H1 (cell line): ENCODE data around the gene PLPPR1. TPM values are rescaled to one million over a fixed set of nuclear protein-coding genes. Genes with fewer than 3 reads are reported as not detected.

Experiments
- CTCF ChIA-PET: fragments of 300-600 bp; sonication (Branson Sonifier 250); formaldehyde crosslinking; loops from one replicate; lab custom pipeline; 2021; ENCODE audit not compliant: partially characterized antibody; lab: Charles Lee
- POLR2A ChIA-PET: fragments of 300-600 bp; sonication (Branson Sonifier 250); formaldehyde crosslinking; loops from one replicate; lab custom pipeline; 2021; ENCODE audit warnings: inconsistent platforms; ENCODE audit not compliant: partially characterized antibody; lab: Charles Lee
- DNase-seq, 2 experiments: peaks; one replicate each; pipeline versions ENCODE4 v3.0.0 to v3.0.0-alpha.2; 2010 to 2022; ENCODE audit warnings: low spot score in 2 of 2, low read depth in 1 of 2, mixed read lengths in 1 of 2
- FAIRE-seq: peaks from 2 replicates; lab custom pipeline; 2011; peaks lifted over from hg19 to GRCh38; lab: Jason Lieb, UNC
- H2AFZ ChIP-seq: 2 replicates; pipeline ENCODE4 v1.8.1; 2012; ENCODE audit warnings: low read length, inconsistent platforms
- H2AK5ac ChIP-seq: 2 replicates; pipeline ENCODE4 v1.6.1; 2013; ENCODE audit warnings: low read depth, low read length
- H2BK120ac ChIP-seq: replicated peaks from 2 replicates; pipeline ENCODE3; 2013; ENCODE audit warnings: low read depth, low read length, inconsistent platforms
- H2BK12ac ChIP-seq: 2 replicates; pipeline ENCODE4 v1.6.1; 2013; ENCODE audit warnings: low read depth, low read length
- H2BK15ac ChIP-seq: 2 replicates; pipeline ENCODE4 v1.6.1; 2013; ENCODE audit warnings: low read length
- H2BK20ac ChIP-seq: 2 replicates; pipeline ENCODE4 v1.6.1; 2013; ENCODE audit warnings: low read length
- H2BK5ac ChIP-seq: 2 replicates; pipeline ENCODE4 v1.6.1; 2013; ENCODE audit warnings: low read depth, low read length
- H3K14ac ChIP-seq: 2 replicates; pipeline ENCODE4 v1.6.1; 2013; ENCODE audit warnings: inconsistent platforms; ENCODE audit not compliant: insufficient read length
- H3K18ac ChIP-seq: 2 replicates; pipeline ENCODE4 v1.6.1; 2013; ENCODE audit warnings: low read length; ENCODE audit errors: extremely low read depth
- H3K23ac ChIP-seq: 2 replicates; pipeline ENCODE4 v1.6.1; 2013; ENCODE audit warnings: inconsistent platforms; ENCODE audit not compliant: insufficient read length
- H3K23me2 ChIP-seq: 2 replicates; pipeline ENCODE4 v1.6.1; 2013; ENCODE audit warnings: low read depth, low read length
- H3K27ac ChIP-seq: 2 replicates; pipeline ENCODE4 v1.6.1; 2011; ENCODE audit warnings: low read depth, low read length, inconsistent platforms
- H3K27me3 ChIP-seq, 4 experiments: replicated peaks in 1 of 4; 1 replicate in 1 of 4; 2 replicates in 3 of 4; pipeline versions ENCODE4 v1.6.1 to v1.8.1; 2011 to 2013; ENCODE audit warnings: low read length in 3 of 4, mild to moderate bottlenecking in 3 of 4, inconsistent platforms in 2 of 4, mixed read lengths in 2 of 4, moderate library complexity in 1 of 4; ENCODE audit not compliant: control insufficient read depth in 3 of 4, insufficient read depth in 3 of 4; ENCODE audit errors: extremely low read depth in 1 of 4
- H3K36me3 ChIP-seq, 4 experiments: 2 replicates each; pipeline versions ENCODE4 v1.6.1 to v1.8.1; 2011 to 2013; ENCODE audit warnings: mild to moderate bottlenecking in 4 of 4, low read length in 3 of 4, moderate library complexity in 2 of 4, control low read depth in 1 of 4, inconsistent platforms in 1 of 4; ENCODE audit not compliant: insufficient read depth in 4 of 4, control insufficient read depth in 2 of 4
- H3K4ac ChIP-seq: replicated peaks from 2 replicates; pipeline ENCODE3; 2013; ENCODE audit warnings: low read length, low read depth, mixed read lengths, inconsistent platforms; ENCODE audit not compliant: insufficient read length
- H3K4me1 ChIP-seq, 4 experiments: replicated peaks in 1 of 4; 1 replicate in 1 of 4; 2 replicates in 3 of 4; pipeline versions ENCODE4 v1.6.1 to v1.8.1; 2011 to 2013; ENCODE audit warnings: low read length in 3 of 4, inconsistent platforms in 2 of 4, mixed read lengths in 1 of 4; ENCODE audit not compliant: insufficient read depth in 4 of 4, control insufficient read depth in 3 of 4
- H3K4me2 ChIP-seq, 2 experiments: 2 replicates each; pipeline versions ENCODE4 v1.6.1 to v1.8.1; 2011 to 2013; ENCODE audit warnings: low read depth in 2 of 2, low read length in 2 of 2, control low read depth in 1 of 2, inconsistent platforms in 1 of 2, mild to moderate bottlenecking in 1 of 2; ENCODE audit not compliant: insufficient read depth in 1 of 2
- H3K4me3 ChIP-seq, 4 experiments: fragments of 200-600, 300-600 bp in 1 of 4; sonication (generic), shearing (Covaris generic), sonication (Bioruptor Twin) in 1 of 4; 2 replicates each; pipeline versions ENCODE4 v1.5.1 to v1.8.1; 2011 to 2016; ENCODE audit warnings: low read length in 4 of 4, low read depth in 3 of 4, control low read depth in 2 of 4, inconsistent platforms in 2 of 4, mild to moderate bottlenecking in 2 of 4, mixed read lengths in 1 of 4, moderate library complexity in 1 of 4; ENCODE audit not compliant: insufficient read depth in 2 of 4; ENCODE audit errors: extremely low read depth in 1 of 4
- H3K56ac ChIP-seq: replicated peaks from 2 replicates; pipeline ENCODE3; 2013; ENCODE audit warnings: low read depth, mild to moderate bottlenecking, mixed read lengths, low read length, inconsistent platforms; ENCODE audit not compliant: insufficient read length
- H3K79me1 ChIP-seq: 2 replicates; pipeline ENCODE4 v1.6.1; 2013; ENCODE audit warnings: low read depth, low read length, control low read depth
- H3K79me2 ChIP-seq, 2 experiments: 2 replicates each; pipeline versions ENCODE4 v1.6.1 to v1.8.1; 2012 to 2013; ENCODE audit warnings: low read length in 2 of 2, mild to moderate bottlenecking in 2 of 2, inconsistent platforms in 1 of 2; ENCODE audit not compliant: insufficient read depth in 2 of 2, control insufficient read depth in 1 of 2
- H3K9ac ChIP-seq, 4 experiments: replicated peaks in 1 of 4; 1 replicate in 1 of 4; 2 replicates in 3 of 4; pipeline versions ENCODE4 v1.6.1 to v1.8.1; 2011 to 2013; ENCODE audit warnings: low read depth in 3 of 4, low read length in 3 of 4, control low read depth in 2 of 4, mild to moderate bottlenecking in 2 of 4, moderate library complexity in 2 of 4, inconsistent platforms in 1 of 4; ENCODE audit errors: extremely low read depth in 1 of 4
- H3K9me3 ChIP-seq, 2 experiments: 2 replicates each; pipeline versions ENCODE4 v1.6.1 to v1.8.1; 2012 to 2013; ENCODE audit warnings: mild to moderate bottlenecking in 2 of 2, moderate library complexity in 2 of 2, control low read depth in 1 of 2, inconsistent platforms in 1 of 2, low read depth in 1 of 2, low read length in 1 of 2, mixed read lengths in 1 of 2; ENCODE audit not compliant: insufficient read depth in 2 of 2
- H4K20me1 ChIP-seq, 2 experiments: replicated peaks in 1 of 2; 2 replicates each; pipeline versions ENCODE3 to v1.8.1; 2011 to 2013; ENCODE audit warnings: inconsistent platforms in 2 of 2, low read length in 2 of 2, mild to moderate bottlenecking in 1 of 2; ENCODE audit not compliant: insufficient read depth in 2 of 2, control insufficient read depth in 1 of 2
- H4K5ac ChIP-seq: 2 replicates; pipeline ENCODE4 v1.6.1; 2013; ENCODE audit warnings: low read length, low read depth, mixed read lengths, inconsistent platforms; ENCODE audit not compliant: insufficient read length
- H4K8ac ChIP-seq: 2 replicates; pipeline ENCODE4 v1.8.0; 2013; ENCODE audit warnings: mild to moderate bottlenecking, moderate library complexity, low read length, inconsistent platforms; ENCODE audit not compliant: insufficient read depth; ENCODE audit errors: extremely low read depth
- H4K91ac ChIP-seq: replicated peaks from 2 replicates; pipeline ENCODE3; 2013; ENCODE audit warnings: low read length, mixed read lengths, inconsistent platforms; ENCODE audit not compliant: insufficient read length
- BRCA1 ChIP-seq: IDR thresholded peaks from 2 replicates; pipeline ENCODE4 v1.6.1; 2012; ENCODE audit warnings: low read depth, low read length, improper control_type of control experiment
- CBX5 ChIP-seq: fragments of 300-800, 300-1000 bp; sonication (generic); IDR thresholded peaks from 2 replicates; pipeline ENCODE4 v1.7.1; 2016; ENCODE audit warnings: antibody characterized with exemption, low read length, low read depth
- CHD1 ChIP-seq: IDR thresholded peaks from 2 replicates; pipeline ENCODE4 v1.6.1; 2012; ENCODE audit warnings: low read depth, low read length, improper control_type of control experiment
- GTF2F1 ChIP-seq: IDR thresholded peaks from 2 replicates; pipeline ENCODE4 v1.6.1; 2012; ENCODE audit warnings: low read depth, low read length, improper control_type of control experiment, borderline replicate concordance
- MAFK ChIP-seq: IDR thresholded peaks from 2 replicates; pipeline ENCODE4 v1.6.1; 2012; ENCODE audit warnings: low read depth, mild to moderate bottlenecking, improper control_type of control experiment, low read length
- RXRA ChIP-seq: IDR thresholded peaks from 2 replicates; pipeline ENCODE4 v1.6.1; 2011; ENCODE audit warnings: low read depth, mild to moderate bottlenecking, low read length, moderate library complexity; ENCODE audit not compliant: insufficient read depth
- SIX5 ChIP-seq: IDR thresholded peaks from 2 replicates; pipeline ENCODE4 v1.6.1; 2011; ENCODE audit warnings: mild to moderate bottlenecking, low read depth, low read length
- TAF7 ChIP-seq: optimal IDR thresholded peaks from 2 replicates; pipeline ENCODE3; 2011; ENCODE audit warnings: low read depth, mild to moderate bottlenecking, inconsistent platforms, low read length, moderate library complexity, borderline replicate concordance
- YY1 ChIP-seq: IDR thresholded peaks from 2 replicates; pipeline ENCODE4 v1.6.1; 2011; ENCODE audit warnings: low read depth, mild to moderate bottlenecking, low read length
- WGBS, 2 experiments: shearing (Covaris generic) in 1 of 2; methylation state at CpG; one replicate each; pipeline versions ENCODE4 v1.1.6 to v1.1.7; 2013 to 2015; ENCODE audit warnings: low lambda C conversion rate in 2 of 2, mixed read lengths in 2 of 2, inconsistent platforms in 1 of 2, low coverage in 1 of 2, missing lambda C conversion rate in 1 of 2; ENCODE audit not compliant: insufficient replicate concordance in 2 of 2, insufficient coverage in 1 of 2, insufficient read length in 1 of 2; ENCODE audit errors: extremely low coverage in 1 of 2, missing lambda C conversion rate in 1 of 2; 5-methylcytosine and 5-hydroxymethylcytosine counted together
- polyA plus RNA-seq, 7 experiments: library from polyadenylated mRNA; depleted of rRNA in 3 of 7; stranded (reverse) in 5 of 7; unstranded in 2 of 7; fragments of >200 nt in 5 of 7; fragments of 200-250 nt in 2 of 7; gene quantifications; 1 replicate in 5 of 7; 2 replicates in 1 of 7; 4 replicates in 1 of 7; pipeline versions ENCODE4 v1.2.1 to v1.2.3, GENCODE V29; 2011 to 2013; ENCODE audit warnings: missing spikeins in 2 of 7, mixed read lengths in 2 of 7
- total RNA-seq: library from RNA; stranded (reverse); fragmentation: NEBNext Ultra II Directional; extraction: Animal tissue kit (Norgen Biotek cat#: 25700); gene quantifications from 2 replicates; pipeline ENCODE4 v1.2.1, GENCODE V29; 2021

PLPPR1 gene
- total and polyA plus RNA-seq, 2 of the 8 experiments (the other 6 are each of a cell fraction or from before 2014, with no cell fraction given) = 1.4 to 1.8 TPM

- Histone ChIP-seq H4K5ac (no peak overlapping the region), H3K79me2 (no peaks in the 10 kb centered on the region), H3K79me1 (no peaks in the 10 kb centered on the region), H3K23ac (no peak overlapping the region), H2BK15ac (no peak overlapping the region), H3K27me3 (no peaks in the 10 kb centered on the region), H2BK120ac (no peak overlapping the region), H2AFZ (no peak overlapping the region), H2BK12ac (no peak overlapping the region), H3K4me2 (no peak overlapping the region), H3K27ac (no peak overlapping the region), H3K18ac (no peak overlapping the region), H3K4ac (no peak overlapping the region), H3K14ac (peak overlapping the region; percentile 61), H3K4me3 (no peak overlapping the region), H4K8ac (no peak overlapping the region), H3K9ac (no peak overlapping the region), H4K20me1 (no peaks in the 10 kb centered on the region), H3K23me2 (no peaks in the 10 kb centered on the region), H3K56ac (no peak overlapping the region), H4K91ac (no peak overlapping the region), H2AK5ac (no peak overlapping the region), H2BK20ac (no peak overlapping the region), H3K4me1 (no peaks in the 10 kb centered on the region), H3K9me3 (no peaks in the 10 kb centered on the region), H3K36me3 (no peaks in the 10 kb centered on the region), H2BK5ac (no peak overlapping the region)
- FAIRE-seq = no peak
- CTCF ChIA-PET = no interaction called here
- 86% methylated on average over 7 of the region's 7 CpGs; no CpG with 5 or more reads in 1 of the 2 experiments for WGBS, 2 experiments
- TF ChIP-seq CBX5 (no peak), GTF2F1 (no peak), MAFK (no peak), RXRA (no peak), YY1 (no peak), SIX5 (no peak), CHD1 (no peak), BRCA1 (no peak), TAF7 (no peak)
- POLR2A ChIA-PET = no interaction called here
- no peak for DNase-seq
Measured at GRCh38 chr9:101354765-101355708, 326.5 kb downstream of the PLPPR1 start.
